ENCODE data around the gene SV2B.
A peak's percentile ranks its signal among the peaks of the same experiment; 100 is the strongest.

The SV2B gene

GRCh38 chr15:91257746-91258414 is 157.8 kb downstream of the SV2B start:
- DNase-seq (ENCODE audit: low read depth), result no peak
- no peak overlapping the region for H3K4me3 ChIP-seq (ENCODE audit: low read depth, low read length)

DNA sequence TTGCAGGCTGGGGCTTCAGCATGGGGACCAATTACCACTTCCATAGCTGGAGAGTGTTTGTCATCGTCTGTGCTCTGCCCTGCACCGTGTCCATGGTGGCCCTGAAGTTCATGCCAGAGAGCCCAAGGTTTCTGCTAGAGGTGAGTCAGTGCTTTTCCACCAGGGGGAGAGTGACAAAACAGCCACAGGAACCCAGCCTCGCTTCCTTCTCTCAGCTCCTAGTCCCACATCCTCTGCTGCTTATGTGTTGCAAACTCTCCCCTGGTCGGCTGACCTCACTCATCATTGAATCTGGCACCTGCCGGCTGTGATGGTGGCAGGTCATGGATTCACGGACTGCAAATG is 158.3 kb downstream of the SV2B start:
- H3K4me3 ChIP-seq (ENCODE audit: low read depth, low read length), result no peak overlapping the region
- no peak for DNase-seq (ENCODE audit: low read depth)

DNA sequence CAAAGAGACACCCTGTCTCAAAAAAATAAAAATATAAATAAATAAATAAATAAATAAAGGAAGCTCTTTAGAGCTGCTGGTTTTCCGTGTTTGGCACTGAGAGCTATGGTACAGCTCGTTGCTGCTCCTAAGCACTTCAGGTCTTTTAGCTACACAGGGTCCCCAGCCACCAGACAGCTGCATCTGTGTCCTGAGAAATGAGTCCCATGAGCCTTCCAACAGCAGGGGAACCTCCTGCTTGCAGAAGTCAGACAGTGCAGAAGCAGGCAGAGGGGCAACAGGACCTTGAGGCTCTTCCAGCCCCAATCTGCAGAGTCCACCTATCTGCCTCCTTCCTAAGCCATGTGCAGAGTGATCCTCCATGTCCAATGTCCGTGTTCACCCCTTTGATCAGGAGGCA is 159.0 kb downstream of the SV2B start:
- DNase-seq (ENCODE audit: low read depth), result no peak
- no peak overlapping the region for H3K4me3 ChIP-seq (ENCODE audit: low read depth, low read length)

DNA sequence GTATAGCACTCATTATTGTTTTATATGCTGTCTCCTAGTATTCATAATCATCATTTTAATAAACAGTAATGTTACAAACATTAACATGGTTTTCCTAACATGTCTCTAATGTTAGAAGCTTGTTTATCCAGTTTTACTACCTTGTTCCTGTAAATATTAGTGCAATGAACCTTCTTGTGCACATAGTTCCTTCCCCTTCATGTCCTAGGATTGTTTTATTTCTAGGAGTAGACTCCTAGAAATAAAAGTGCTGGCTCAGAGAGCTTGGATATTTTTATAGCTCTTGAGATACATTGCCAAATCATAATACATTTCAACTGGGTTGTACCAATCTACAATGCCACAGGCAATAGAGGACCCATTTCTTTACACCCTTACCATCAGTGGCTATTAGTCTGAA is 161.3 kb downstream of the SV2B start:
- DNase-seq (ENCODE audit: low read depth), result no peak
- no peak overlapping the region for H3K4me3 ChIP-seq (ENCODE audit: low read depth, low read length)

GRCh38 chr15:91263632-91264531 is 163.8 kb downstream of the SV2B start:
- DNase-seq (ENCODE audit: low read depth), result peak; percentile 14
- no peak overlapping the region for H3K4me3 ChIP-seq (ENCODE audit: low read depth, low read length)

- no peak overlapping the region for H3K4me3 ChIP-seq (ENCODE audit: low read depth, low read length)
- DNase-seq (ENCODE audit: low read depth), result no peak
Measured at GRCh38 chr15:91264651-91265351, 164.7 kb downstream of the SV2B start.

DNA sequence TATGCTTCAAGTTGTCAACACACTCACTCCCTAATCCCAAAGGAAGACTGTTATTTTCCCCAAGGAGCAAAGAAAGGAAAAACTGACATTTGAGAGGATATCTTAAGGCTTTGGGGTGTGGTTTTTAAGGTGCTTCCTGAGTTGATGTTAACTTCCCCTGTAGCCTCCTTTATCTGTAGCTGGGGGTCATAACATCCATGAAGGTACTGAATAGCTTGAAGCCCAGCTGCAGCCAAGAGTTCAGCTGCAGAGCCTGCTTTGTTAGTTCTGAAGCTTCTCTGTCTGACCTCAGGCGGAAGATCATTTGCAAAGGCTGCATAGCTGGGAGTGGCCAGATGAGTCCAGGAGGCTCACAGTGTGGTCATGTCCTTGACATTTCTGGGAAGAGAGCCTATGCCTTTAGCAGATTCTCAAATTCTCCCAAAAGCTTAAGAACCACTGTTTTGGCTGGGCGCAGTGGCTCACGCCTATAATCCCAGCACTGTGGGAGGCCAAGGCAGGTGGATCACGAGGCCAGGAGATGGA is 165.4 kb downstream of the SV2B start:
- no peak for DNase-seq (ENCODE audit: low read depth)
- no peak overlapping the region for H3K4me3 ChIP-seq (ENCODE audit: low read depth, low read length)

DNA sequence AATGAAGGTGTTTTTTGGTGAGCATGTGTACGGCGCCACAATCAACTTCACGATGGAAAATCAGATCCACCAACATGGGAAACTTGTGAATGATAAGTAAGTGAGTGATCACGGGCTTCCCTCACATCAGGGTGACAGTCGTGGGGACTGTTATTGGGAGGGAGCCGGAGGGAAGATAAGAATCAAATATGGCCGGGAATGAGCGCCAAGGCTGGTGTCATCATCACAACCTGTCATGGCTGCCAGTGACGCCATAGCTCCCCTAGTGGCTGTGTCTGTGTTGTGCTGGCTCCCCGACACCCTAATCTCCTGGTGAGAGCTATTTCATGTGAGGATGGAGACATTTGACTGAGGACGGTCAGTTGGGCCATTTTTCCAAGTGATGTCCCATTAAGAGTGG is 168.5 kb downstream of the SV2B start:
- no peak overlapping the region for H3K4me3 ChIP-seq (ENCODE audit: low read depth, low read length)
- no peak for DNase-seq (ENCODE audit: low read depth)

- H3K4me3 ChIP-seq (ENCODE audit: low read depth, low read length), result no peak overlapping the region
- DNase-seq (ENCODE audit: low read depth), result no peak
Measured at GRCh38 chr15:91270747-91271146, 170.7 kb downstream of the SV2B start.

DNA sequence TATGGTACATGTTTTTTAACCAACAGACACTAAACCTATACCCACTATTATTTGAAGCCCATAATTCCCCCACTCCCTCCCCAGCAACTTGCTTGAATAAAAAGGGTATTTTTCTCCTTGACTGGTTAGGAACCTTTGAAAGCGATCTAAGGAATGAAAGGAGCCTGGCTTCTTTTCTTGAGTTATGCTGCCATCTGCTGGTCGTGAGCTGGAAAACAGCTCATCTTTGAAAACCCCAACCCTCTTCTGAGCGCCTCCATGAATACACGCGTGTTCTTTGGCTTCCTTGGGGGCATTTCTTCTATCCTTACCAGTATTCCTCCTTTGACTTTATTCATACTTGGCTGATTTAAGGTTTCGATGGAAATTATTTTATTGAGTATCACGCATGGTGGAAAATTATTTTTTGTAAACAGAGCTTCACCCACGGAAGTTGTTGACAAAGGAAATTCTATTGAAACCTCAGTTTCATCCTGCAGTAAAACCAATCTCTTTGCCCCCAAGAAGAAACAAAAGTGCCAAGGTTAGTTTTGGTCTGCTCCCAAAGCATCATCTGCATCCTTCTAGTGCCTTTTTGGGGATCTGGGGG is 171.6 kb downstream of the SV2B start:
- no peak overlapping the region for H3K4me3 ChIP-seq (ENCODE audit: low read depth, low read length)
- peak; percentile 12 for DNase-seq (ENCODE audit: low read depth)

DNA sequence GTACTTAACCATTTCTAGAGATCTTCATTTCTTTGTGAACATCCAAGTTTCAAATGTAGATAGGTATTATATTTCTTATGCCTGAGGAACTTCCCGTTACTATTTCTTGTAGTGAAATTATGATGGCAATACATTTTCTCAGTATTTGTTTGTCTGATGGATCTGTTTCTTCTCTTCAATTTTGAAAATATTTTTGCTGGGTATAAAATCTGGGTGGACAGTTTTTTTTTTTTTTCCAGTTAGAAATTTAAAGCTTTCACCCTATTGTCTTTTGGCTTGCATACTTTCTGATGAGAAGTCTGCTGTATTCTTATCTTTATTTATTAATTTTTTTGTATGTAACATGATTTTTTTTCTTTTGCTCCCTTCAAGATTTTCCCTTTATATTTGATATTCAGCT is 175.8 kb downstream of the SV2B start:
- DNase-seq (ENCODE audit: low read depth), result no peak
- no peak overlapping the region for H3K4me3 ChIP-seq (ENCODE audit: low read depth, low read length)

- no peak for DNase-seq (ENCODE audit: low read depth)
- H3K4me3 ChIP-seq (ENCODE audit: low read depth, low read length), result no peak overlapping the region
Measured at GRCh38 chr15:91278951-91279350, 178.9 kb downstream of the SV2B start.

DNA sequence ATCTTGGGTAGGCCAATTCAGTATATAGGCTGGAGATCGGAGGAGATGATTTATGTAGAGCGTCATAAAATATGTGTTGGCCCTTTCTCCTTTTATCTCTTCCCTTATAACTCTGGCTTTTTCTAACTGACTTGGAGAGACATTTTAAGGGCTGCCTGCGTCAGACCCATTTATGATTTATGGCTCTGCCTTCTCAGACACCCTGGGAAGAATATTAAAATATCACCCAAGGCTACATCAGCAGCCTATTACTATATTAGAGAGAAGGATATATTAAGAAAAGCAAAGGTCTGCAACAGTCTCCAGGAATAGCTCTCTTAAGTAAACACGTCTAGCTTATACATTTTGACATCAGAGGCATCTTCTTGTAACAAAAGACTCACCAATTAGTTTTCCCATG is 179.4 kb downstream of the SV2B start:
- H3K4me3 ChIP-seq (ENCODE audit: low read depth, low read length), result no peak overlapping the region

DNA sequence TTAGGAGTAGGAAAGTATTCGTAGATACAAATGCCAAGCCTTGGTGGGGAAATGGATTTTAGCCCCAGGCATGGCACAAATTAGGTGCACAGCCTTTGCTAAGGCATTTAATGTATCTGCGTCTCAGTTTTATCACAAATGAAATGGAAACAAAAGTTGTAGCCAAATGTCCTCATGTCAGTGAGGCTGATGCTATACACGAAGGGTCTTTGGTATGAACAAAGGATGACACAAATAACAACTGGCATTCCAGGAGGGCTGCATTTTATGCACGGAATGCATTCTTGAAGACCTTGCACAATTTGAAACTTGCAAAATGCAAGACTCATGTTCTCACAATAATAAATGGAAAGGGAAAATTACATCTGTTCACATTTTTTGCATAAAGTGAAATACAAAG is 181.9 kb downstream of the SV2B start:
- no peak for DNase-seq (ENCODE audit: low read depth)
- H3K4me3 ChIP-seq (ENCODE audit: low read depth, low read length), result no peak overlapping the region

More for the DNA sequence above, 179.4 kb downstream of the SV2B start:
- DNase-seq (ENCODE audit: low read depth), result no peak

DNA sequence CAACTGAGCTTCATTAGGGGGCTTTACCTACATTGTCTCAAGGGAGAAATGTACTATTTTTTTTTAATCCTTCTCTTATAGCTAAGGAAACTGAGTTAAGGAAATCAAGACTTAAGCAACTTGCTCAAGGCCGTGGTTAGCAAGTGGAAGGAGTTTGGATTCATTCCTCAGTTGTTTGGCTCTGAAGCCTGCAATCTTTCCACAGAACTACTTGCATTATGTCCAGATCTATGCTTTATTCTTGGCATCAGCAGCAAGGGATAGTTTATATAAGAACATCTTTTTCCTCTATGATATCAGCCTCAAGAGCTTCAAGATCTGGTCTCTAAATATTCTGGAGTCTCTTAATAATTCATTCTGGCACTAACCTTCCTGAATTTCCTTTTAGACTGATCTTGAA is 182.4 kb downstream of the SV2B start:
- no peak for DNase-seq (ENCODE audit: low read depth)
- H3K4me3 ChIP-seq (ENCODE audit: low read depth, low read length), result no peak overlapping the region

GRCh38 chr15:91283155-91283554 is 183.1 kb downstream of the SV2B start:
- no peak for DNase-seq (ENCODE audit: low read depth)
- H3K4me3 ChIP-seq (ENCODE audit: low read depth, low read length), result no peak overlapping the region

- no peak for DNase-seq (ENCODE audit: low read depth)
- no peak overlapping the region for H3K4me3 ChIP-seq (ENCODE audit: low read depth, low read length)
Measured at GRCh38 chr15:91284758-91285466, 184.9 kb downstream of the SV2B start.

DNA sequence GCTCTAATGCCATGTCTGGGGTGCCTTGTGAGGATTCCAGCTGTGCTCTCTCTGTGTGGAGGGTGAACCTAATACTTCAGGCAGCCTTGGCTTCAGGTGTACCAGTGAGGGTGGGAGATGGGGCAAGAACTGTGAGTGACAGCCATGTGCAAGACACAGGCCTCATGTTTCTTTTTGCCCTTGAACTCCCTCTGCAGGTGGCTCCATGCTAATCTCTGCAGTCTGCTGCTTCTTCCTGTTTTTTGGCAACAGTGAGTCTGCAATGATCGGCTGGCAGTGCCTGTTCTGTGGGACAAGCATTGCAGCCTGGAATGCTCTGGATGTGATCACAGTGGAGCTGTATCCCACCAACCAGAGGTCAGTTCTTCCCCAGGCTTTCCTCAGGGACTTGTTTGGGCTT is 189.3 kb downstream of the SV2B start:
- no peak overlapping the region for H3K4me3 ChIP-seq (ENCODE audit: low read depth, low read length)
- no peak for DNase-seq (ENCODE audit: low read depth)

GRCh38 chr15:91290553-91290952 is 190.5 kb downstream of the SV2B start:
- DNase-seq (ENCODE audit: low read depth), result no peak
- H3K4me3 ChIP-seq (ENCODE audit: low read depth, low read length), result no peak overlapping the region

Data from skeletal muscle cell (primary cell).